A549 treated with DMSO at 1 μM for 4 hours (cell line): Measurements from ENCODE around the gene MIS18BP1. TPM values are rescaled to one million over a fixed set of nuclear protein-coding genes. Genes with fewer than 3 reads are reported as not detected.

ENCODE experiments used
- total RNA-seq: library from RNA; stranded (reverse); fragments of 200-300 nt; extraction: Qiagen RNA extraction; gene quantifications from 5 replicates; pipeline ENCODE4 v1.2.3, GENCODE V29; 2022; ENCODE audit warnings: low read depth

The MIS18BP1 gene
- 18.5 to 26.3 TPM (median 25.5 TPM) in 5 replicates for total RNA-seq

GRCh38 chr14:45253070-45253753 is at the start of gene MIS18BP1:
Gene MIS18BP1, minus strand, starts transcription at chr14:45253202. Its CDS starts 5,916 bp downstream, at chr14:45247286.

Other genes with a start within 250 kb of the MIS18BP1 start
- 16.7 to 23.2 TPM (median 18.3 TPM) in 5 replicates for gene PRPF39, start 169.1 kb downstream of the MIS18BP1 start, total RNA-seq
- 111 to 130 TPM (median 122 TPM) in 5 replicates for gene FKBP3, start 118.7 kb downstream of the MIS18BP1 start, total RNA-seq
- gene FANCM, start 117.3 kb downstream of the MIS18BP1 start, total RNA-seq, result 5.4 to 7.1 TPM (median 6.2 TPM) in 5 replicates